HepG2 (cell line): ENCODE measurements around the gene CLDN5. TPM values are rescaled to one million over a fixed set of nuclear protein-coding genes. Genes with fewer than 3 reads are reported as not detected.

Experiments used
- ATAC-seq: fragments of 200-7000 bp; cut with Tn5 transposase; 3 replicates; pipeline ENCODE4 v1.9.1; 2020; ENCODE audit warnings: mild to moderate bottlenecking, moderate library complexity
- BruUV-seq: library from RNA; stranded (reverse); fragments of 400-500 nt; replicated peaks from 2 replicates; lab custom pipeline; 2021; lab: Mats Ljungman, UMichigan
- CTCF ChIA-PET: fragments of 300-600 bp; formaldehyde crosslinking; extraction: SDS; loops from one replicate; lab custom pipeline; 2021; ENCODE audit warnings: low total read pairs, inconsistent platforms, low intra/inter-chr PET ratio; lab: Yijun Ruan, JAX
- POLR2A ChIA-PET: fragments of 350-600 bp; sonication (Branson Sonifier 250); formaldehyde crosslinking; loops from one replicate; lab custom pipeline; 2020; ENCODE audit warnings: antibody characterized with exemption, inconsistent platforms; lab: Yijun Ruan, JAX
- DNase-seq: peaks from one replicate; pipeline ENCODE4 v3.0.0-alpha.2; 2015; ENCODE audit warnings: low spot score
- FAIRE-seq: peaks from 3 replicates; lab custom pipeline; 2011; peaks lifted over from hg19 to GRCh38; lab: Jason Lieb, UNC
- H2AFZ ChIP-seq: one replicate; pipeline ENCODE4 v1.6.1; 2011; ENCODE audit warnings: low read length, inconsistent platforms
- H3K27ac ChIP-seq: fragments of 300-600 bp; 3 replicates; pipeline ENCODE4 v1.8.0; 2011; ENCODE audit warnings: mixed run types, mild to moderate bottlenecking, mixed read lengths, low read length, inconsistent platforms; ENCODE audit not compliant: insufficient read depth; ENCODE audit errors: extremely low read length
- H3K27me3 ChIP-seq, 2 experiments: fragments of 200-600 bp in 1 of 2; 2 replicates in 1 of 2; 3 replicates in 1 of 2; pipeline versions ENCODE4 v1.6.0 to v1.8.0; 2011; ENCODE audit warnings: low read length in 2 of 2, mild to moderate bottlenecking in 2 of 2, moderate library complexity in 2 of 2, inconsistent platforms in 1 of 2; ENCODE audit not compliant: insufficient read depth in 2 of 2, control insufficient read depth in 1 of 2
- H3K36me3 ChIP-seq, 2 experiments: fragments of 200-600 bp in 1 of 2; replicated peaks in 1 of 2; 2 replicates in 1 of 2; 3 replicates in 1 of 2; pipeline versions ENCODE4 v1.5.1 to v1.8.0; 2011; ENCODE audit warnings: low read length in 2 of 2, inconsistent platforms in 1 of 2; ENCODE audit not compliant: insufficient read depth in 2 of 2, control insufficient read depth in 1 of 2
- H3K4me1 ChIP-seq: 2 replicates; pipeline ENCODE4 v1.5.1; 2012; ENCODE audit warnings: low read length, inconsistent platforms; ENCODE audit not compliant: insufficient read depth
- H3K4me2 ChIP-seq: 2 replicates; pipeline ENCODE4 v1.6.0; 2011; ENCODE audit warnings: low read depth, low read length, inconsistent platforms
- H3K4me3 ChIP-seq, 3 experiments: fragments of 200-600 bp in 1 of 3; sonication (generic), shearing (Covaris generic) in 1 of 3; replicated peaks in 1 of 3; 2 replicates each; pipeline ENCODE4 v1.5.1; 2011 to 2016; ENCODE audit warnings: low read length in 3 of 3, inconsistent platforms in 2 of 3, low read depth in 2 of 3, mild to moderate bottlenecking in 2 of 3, control low read depth in 1 of 3, mixed read lengths in 1 of 3; ENCODE audit not compliant: insufficient read depth in 1 of 3
- H3K79me2 ChIP-seq: one replicate; pipeline ENCODE4 v1.6.1; 2011; ENCODE audit warnings: low read length, inconsistent platforms; ENCODE audit not compliant: insufficient read depth
- H3K9ac ChIP-seq: 2 replicates; pipeline ENCODE4 v1.6.0; 2011; ENCODE audit warnings: mild to moderate bottlenecking, low read depth, low read length, inconsistent platforms; ENCODE audit not compliant: insufficient read depth
- H3K9me3 ChIP-seq: 2 replicates; pipeline ENCODE4 v1.5.1; 2012; ENCODE audit warnings: mild to moderate bottlenecking, low read length
- H4K20me1 ChIP-seq: 2 replicates; pipeline ENCODE4 v1.6.0; 2011; ENCODE audit warnings: inconsistent platforms, mild to moderate bottlenecking, low read length, moderate library complexity; ENCODE audit not compliant: insufficient read depth
- ATM ChIP-seq: fragments of 450-650 bp; IDR thresholded peaks from 2 replicates; pipeline ENCODE4 v1.7.1; 2017; ENCODE audit warnings: mild to moderate bottlenecking, borderline replicate concordance
- HDAC2 ChIP-seq: sonication (generic); formaldehyde crosslinking; IDR thresholded peaks from 2 replicates; pipeline ENCODE4 v1.4.0; 2020; ENCODE audit warnings: missing genetic modification reagents
- MTA3 ChIP-seq: sonication (generic); formaldehyde crosslinking; IDR thresholded peaks from 2 replicates; pipeline ENCODE4 v1.4.0; 2020; ENCODE audit warnings: missing genetic modification reagents
- RFXAP ChIP-seq: sonication (generic); formaldehyde crosslinking; IDR thresholded peaks from 2 replicates; pipeline ENCODE4 v1.4.0; 2020; ENCODE audit warnings: missing genetic modification reagents, borderline replicate concordance
- SP5 ChIP-seq: IDR thresholded peaks from 2 replicates; pipeline ENCODE4 v1.6.1; 2016; ENCODE audit warnings: low read depth, borderline replicate concordance
- ZMAT3 ChIP-seq: sonication (generic); formaldehyde crosslinking; conservative IDR thresholded peaks from 2 replicates; pipeline ENCODE4 v1.7.0; 2021; ENCODE audit warnings: missing genetic modification reagents
- ZNF558 ChIP-seq: sonication (generic); formaldehyde crosslinking; IDR thresholded peaks from 2 replicates; pipeline ENCODE4 v1.9.0; 2022; ENCODE audit warnings: mild to moderate bottlenecking, missing genetic modification reagents, borderline replicate concordance
- WGBS: methylation state at CpG from one replicate; pipeline ENCODE4 v1.1.6; 2017; ENCODE audit warnings: low lambda C conversion rate; 5-methylcytosine and 5-hydroxymethylcytosine counted together
- in situ Hi-C: cut with HindIII; loops from 2 replicates; pipeline ENCODE4 v1.10.0; 2017; ENCODE audit warnings: low pct_unique_long_range_greater_than_20kb; ENCODE audit not compliant: extremely low pct_ligation_motif_present
- intact Hi-C: fragments of 100-400 bp; cut with micrococcal nuclease; formaldehyde crosslinking; loops from one replicate; pipeline ENCODE4 v1.10.0; 2022; ENCODE audit not compliant: unreplicated experiment
- polyA plus RNA-seq, 8 experiments: library from polyadenylated mRNA; depleted of rRNA in 3 of 8; stranded (reverse) in 7 of 8; unstranded in 1 of 8; fragments of >200 nt; fragmentation: Illumina TruSeq in 4 of 8; extraction: Trizol in 4 of 8; gene quantifications; 2 replicates each; pipeline versions ENCODE4 v1.2.1 to v1.2.3, GENCODE V29; 2011 to 2016; ENCODE audit warnings: low read depth in 4 of 8, missing spikeins in 1 of 8, mixed read lengths in 1 of 8; ENCODE audit not compliant: insufficient read depth in 1 of 8
- total RNA-seq, 5 experiments: library from RNA; depleted of rRNA; stranded (reverse); fragments of >200 nt; fragmentation: Illumina TruSeq; extraction: Trizol; gene quantifications; 2 replicates each; pipeline ENCODE4 v1.2.3, GENCODE V29; 2016; ENCODE audit warnings: low read depth in 1 of 5
- TF ChIP-seq, protein P1 (sequence below): sonication (generic); formaldehyde crosslinking; IDR thresholded peaks from 2 replicates; pipeline ENCODE4 v1.4.0; 2020; ENCODE audit warnings: mild to moderate bottlenecking, missing genetic modification reagents
- TF ChIP-seq, protein P2 (sequence below): IDR thresholded peaks from 2 replicates; pipeline ENCODE4 v1.6.1; 2018; ENCODE audit warnings: missing genetic modification reagents
- TF ChIP-seq, protein P3 (sequence below): sonication (generic); formaldehyde crosslinking; IDR thresholded peaks from 2 replicates; pipeline ENCODE4 v1.8.0; 2022; ENCODE audit warnings: missing genetic modification reagents, mild to moderate bottlenecking, moderate library complexity, borderline replicate concordance
- TF ChIP-seq, protein P4 (sequence below): sonication (generic); formaldehyde crosslinking; IDR thresholded peaks from 2 replicates; pipeline ENCODE4 v1.5.0; 2020; ENCODE audit warnings: missing genetic modification reagents, mild to moderate bottlenecking, borderline replicate concordance
- TF ChIP-seq, protein P5 (sequence below): IDR thresholded peaks from 2 replicates; pipeline ENCODE4 v1.6.1; 2016; ENCODE audit warnings: mild to moderate bottlenecking
- TF ChIP-seq, protein P6 (sequence below): sonication (generic); formaldehyde crosslinking; IDR thresholded peaks from 2 replicates; pipeline ENCODE4 v1.4.0; 2020; ENCODE audit warnings: missing genetic modification reagents; ENCODE audit errors: not compliant biosample characterization
- TF ChIP-seq, protein P7 (sequence below): sonication (generic); formaldehyde crosslinking; conservative IDR thresholded peaks from 2 replicates; pipeline ENCODE4 v1.8.0; 2022; ENCODE audit warnings: mild to moderate bottlenecking, moderate library complexity, missing genetic modification reagents

The CLDN5 gene
- total and polyA plus RNA-seq, 2 of the 13 experiments (the other 11 are each of a cell fraction or from before 2014, with no cell fraction given), result not detected

DNA sequence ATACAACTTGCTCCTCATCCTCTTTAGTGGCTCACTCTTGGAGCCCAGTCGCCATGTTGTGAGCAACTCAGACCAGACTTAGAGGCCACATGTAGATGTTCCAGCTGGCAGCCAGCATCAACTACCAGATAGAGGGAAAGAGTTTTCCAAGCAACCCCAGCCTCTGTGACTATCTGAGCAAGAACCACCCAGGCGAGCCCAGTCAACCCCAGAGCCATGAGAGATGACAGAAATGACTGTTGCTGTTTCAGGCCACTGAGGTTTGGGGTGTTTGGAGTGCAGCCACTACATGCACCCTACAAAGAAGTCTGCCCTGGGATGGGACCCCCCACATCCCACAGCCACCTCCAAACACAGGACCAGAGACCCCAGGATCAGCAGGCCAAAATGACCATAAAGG lies 24.8 kb upstream of the CLDN5 start:
- Histone ChIP-seq H3K9me3 (no peaks in the 10 kb centered on the region), H3K79me2 (no peaks in the 10 kb centered on the region), H3K36me3 (no peaks in the 10 kb centered on the region), H2AFZ (no peak overlapping the region), H3K9ac (no peak overlapping the region), H3K4me2 (no peak overlapping the region), H3K4me1 (peaks cover 18% of the 10 kb centered on the region), H4K20me1 (no peaks in the 10 kb centered on the region), H3K27ac (no peak overlapping the region), H3K27me3 (peaks cover 1 to 13% of the 10 kb centered on the region in 2 experiments; a peak in 3 of 5 replicates), H3K4me3 (no peak overlapping the region)
- intact Hi-C loops, result no loop called here
- ChIA-PET POLR2A (no interaction called here), CTCF (no interaction called here)
- in situ Hi-C loops, result loop anchor here (10.0 kb wide), 1 partner anchor 64 kb away; no protein-coding TSS in a partner anchor
- DNase-seq (no peak), FAIRE-seq (no peak), ATAC-seq (no peak)
- BruUV-seq, result no TSS peak
- WGBS, result 67% methylated on average over 2 of the region's 2 CpGs
- TF ChIP-seq, protein P1, sequence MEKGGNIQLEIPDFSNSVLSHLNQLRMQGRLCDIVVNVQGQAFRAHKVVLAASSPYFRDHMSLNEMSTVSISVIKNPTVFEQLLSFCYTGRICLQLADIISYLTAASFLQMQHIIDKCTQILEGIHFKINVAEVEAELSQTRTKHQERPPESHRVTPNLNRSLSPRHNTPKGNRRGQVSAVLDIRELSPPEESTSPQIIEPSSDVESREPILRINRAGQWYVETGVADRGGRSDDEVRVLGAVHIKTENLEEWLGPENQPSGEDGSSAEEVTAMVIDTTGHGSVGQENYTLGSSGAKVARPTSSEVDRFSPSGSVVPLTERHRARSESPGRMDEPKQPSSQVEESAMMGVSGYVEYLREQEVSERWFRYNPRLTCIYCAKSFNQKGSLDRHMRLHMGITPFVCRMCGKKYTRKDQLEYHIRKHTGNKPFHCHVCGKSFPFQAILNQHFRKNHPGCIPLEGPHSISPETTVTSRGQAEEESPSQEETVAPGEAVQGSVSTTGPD, result no peak
- no peak for TF ChIP-seq ZNF558 (CRISPR knock-in tag)
- TF ChIP-seq, protein P2, sequence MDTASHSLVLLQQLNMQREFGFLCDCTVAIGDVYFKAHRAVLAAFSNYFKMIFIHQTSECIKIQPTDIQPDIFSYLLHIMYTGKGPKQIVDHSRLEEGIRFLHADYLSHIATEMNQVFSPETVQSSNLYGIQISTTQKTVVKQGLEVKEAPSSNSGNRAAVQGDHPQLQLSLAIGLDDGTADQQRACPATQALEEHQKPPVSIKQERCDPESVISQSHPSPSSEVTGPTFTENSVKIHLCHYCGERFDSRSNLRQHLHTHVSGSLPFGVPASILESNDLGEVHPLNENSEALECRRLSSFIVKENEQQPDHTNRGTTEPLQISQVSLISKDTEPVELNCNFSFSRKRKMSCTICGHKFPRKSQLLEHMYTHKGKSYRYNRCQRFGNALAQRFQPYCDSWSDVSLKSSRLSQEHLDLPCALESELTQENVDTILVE (CRISPR knock-in tag), result no peak
- TF ChIP-seq, protein P3, sequence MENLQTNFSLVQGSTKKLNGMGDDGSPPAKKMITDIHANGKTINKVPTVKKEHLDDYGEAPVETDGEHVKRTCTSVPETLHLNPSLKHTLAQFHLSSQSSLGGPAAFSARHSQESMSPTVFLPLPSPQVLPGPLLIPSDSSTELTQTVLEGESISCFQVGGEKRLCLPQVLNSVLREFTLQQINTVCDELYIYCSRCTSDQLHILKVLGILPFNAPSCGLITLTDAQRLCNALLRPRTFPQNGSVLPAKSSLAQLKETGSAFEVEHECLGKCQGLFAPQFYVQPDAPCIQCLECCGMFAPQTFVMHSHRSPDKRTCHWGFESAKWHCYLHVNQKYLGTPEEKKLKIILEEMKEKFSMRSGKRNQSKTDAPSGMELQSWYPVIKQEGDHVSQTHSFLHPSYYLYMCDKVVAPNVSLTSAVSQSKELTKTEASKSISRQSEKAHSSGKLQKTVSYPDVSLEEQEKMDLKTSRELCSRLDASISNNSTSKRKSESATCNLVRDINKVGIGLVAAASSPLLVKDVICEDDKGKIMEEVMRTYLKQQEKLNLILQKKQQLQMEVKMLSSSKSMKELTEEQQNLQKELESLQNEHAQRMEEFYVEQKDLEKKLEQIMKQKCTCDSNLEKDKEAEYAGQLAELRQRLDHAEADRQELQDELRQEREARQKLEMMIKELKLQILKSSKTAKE (CRISPR knock-in tag), result no peak
- TF ChIP-seq, protein P4, sequence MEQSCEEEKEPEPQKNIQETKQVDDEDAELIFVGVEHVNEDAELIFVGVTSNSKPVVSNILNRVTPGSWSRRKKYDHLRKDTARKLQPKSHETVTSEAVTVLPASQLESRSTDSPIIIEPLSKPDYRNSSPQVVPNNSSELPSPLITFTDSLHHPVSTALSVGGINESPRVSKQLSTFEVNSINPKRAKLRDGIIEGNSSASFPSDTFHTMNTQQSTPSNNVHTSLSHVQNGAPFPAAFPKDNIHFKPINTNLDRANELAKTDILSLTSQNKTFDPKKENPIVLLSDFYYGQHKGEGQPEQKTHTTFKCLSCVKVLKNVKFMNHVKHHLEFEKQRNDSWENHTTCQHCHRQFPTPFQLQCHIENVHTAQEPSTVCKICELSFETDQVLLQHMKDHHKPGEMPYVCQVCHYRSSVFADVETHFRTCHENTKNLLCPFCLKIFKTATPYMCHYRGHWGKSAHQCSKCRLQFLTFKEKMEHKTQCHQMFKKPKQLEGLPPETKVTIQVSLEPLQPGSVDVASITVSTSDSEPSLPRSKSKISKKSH (CRISPR knock-in tag), result no peak
- TF ChIP-seq HDAC2 (CRISPR knock-in tag), result no peak
- no peak for TF ChIP-seq RFXAP (CRISPR knock-in tag)
- no peak for TF ChIP-seq ATM
- TF ChIP-seq ZMAT3 (CRISPR knock-in tag), result no peak
- TF ChIP-seq, protein P5, sequence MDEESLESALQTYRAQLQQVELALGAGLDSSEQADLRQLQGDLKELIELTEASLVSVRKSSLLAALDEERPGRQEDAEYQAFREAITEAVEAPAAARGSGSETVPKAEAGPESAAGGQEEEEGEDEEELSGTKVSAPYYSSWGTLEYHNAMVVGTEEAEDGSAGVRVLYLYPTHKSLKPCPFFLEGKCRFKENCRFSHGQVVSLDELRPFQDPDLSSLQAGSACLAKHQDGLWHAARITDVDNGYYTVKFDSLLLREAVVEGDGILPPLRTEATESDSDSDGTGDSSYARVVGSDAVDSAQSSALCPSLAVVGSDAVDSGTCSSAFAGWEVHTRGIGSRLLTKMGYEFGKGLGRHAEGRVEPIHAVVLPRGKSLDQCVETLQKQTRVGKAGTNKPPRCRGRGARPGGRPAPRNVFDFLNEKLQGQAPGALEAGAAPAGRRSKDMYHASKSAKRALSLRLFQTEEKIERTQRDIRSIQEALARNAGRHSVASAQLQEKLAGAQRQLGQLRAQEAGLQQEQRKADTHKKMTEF (CRISPR knock-in tag), result no peak
- TF ChIP-seq, protein P6, sequence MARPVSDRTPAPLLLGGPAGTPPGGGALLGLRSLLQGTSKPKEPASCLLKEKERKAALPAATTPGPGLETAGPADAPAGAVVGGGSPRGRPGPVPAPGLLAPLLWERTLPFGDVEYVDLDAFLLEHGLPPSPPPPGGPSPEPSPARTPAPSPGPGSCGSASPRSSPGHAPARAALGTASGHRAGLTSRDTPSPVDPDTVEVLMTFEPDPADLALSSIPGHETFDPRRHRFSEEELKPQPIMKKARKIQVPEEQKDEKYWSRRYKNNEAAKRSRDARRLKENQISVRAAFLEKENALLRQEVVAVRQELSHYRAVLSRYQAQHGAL, result no peak
- TF ChIP-seq MTA3, result no peak
- TF ChIP-seq, protein P7, sequence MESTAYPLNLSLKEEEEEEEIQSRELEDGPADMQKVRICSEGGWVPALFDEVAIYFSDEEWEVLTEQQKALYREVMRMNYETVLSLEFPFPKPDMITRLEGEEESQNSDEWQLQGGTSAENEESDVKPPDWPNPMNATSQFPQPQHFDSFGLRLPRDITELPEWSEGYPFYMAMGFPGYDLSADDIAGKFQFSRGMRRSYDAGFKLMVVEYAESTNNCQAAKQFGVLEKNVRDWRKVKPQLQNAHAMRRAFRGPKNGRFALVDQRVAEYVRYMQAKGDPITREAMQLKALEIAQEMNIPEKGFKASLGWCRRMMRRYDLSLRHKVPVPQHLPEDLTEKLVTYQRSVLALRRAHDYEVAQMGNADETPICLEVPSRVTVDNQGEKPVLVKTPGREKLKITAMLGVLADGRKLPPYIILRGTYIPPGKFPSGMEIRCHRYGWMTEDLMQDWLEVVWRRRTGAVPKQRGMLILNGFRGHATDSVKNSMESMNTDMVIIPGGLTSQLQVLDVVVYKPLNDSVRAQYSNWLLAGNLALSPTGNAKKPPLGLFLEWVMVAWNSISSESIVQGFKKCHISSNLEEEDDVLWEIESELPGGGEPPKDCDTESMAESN (CRISPR knock-in tag), result no peak
- no peak for TF ChIP-seq SP5
